HepG2 (cell line): ENCODE measurements around the gene NRL. TPM values are rescaled to one million over a fixed set of nuclear protein-coding genes. Genes with fewer than 3 reads are reported as not detected.

Experiments used
- BRCA1 ChIP-seq: sonication (generic); formaldehyde crosslinking; IDR thresholded peaks from 2 replicates; pipeline ENCODE4 v1.4.0; 2020; ENCODE audit warnings: missing genetic modification reagents
- HES4 ChIP-seq: sonication (generic); formaldehyde crosslinking; IDR thresholded peaks from 2 replicates; pipeline ENCODE4 v1.9.0; 2021; ENCODE audit warnings: mild to moderate bottlenecking, missing genetic modification reagents, borderline replicate concordance
- HMGXB3 ChIP-seq: sonication (generic); formaldehyde crosslinking; IDR thresholded peaks from 2 replicates; pipeline ENCODE4 v1.4.0; 2020; ENCODE audit warnings: missing genetic modification reagents, borderline replicate concordance
- HNRNPL ChIP-seq: fragments of 200-400 bp; formaldehyde crosslinking; IDR thresholded peaks from 2 replicates; pipeline ENCODE4 v1.6.1; 2017; ENCODE audit warnings: mild to moderate bottlenecking, low read depth, low read length
- NR2C2 ChIP-seq: sonication (generic); formaldehyde crosslinking; IDR thresholded peaks from 2 replicates; pipeline ENCODE4 v1.4.0; 2020; ENCODE audit warnings: missing genetic modification reagents, mild to moderate bottlenecking, moderate library complexity, borderline replicate concordance
- RELA ChIP-seq: sonication (generic); formaldehyde crosslinking; IDR thresholded peaks from 2 replicates; pipeline ENCODE4 v1.4.0; 2020; ENCODE audit warnings: missing genetic modification reagents
- SIN3B ChIP-seq: fragments of 150-350 bp; IDR thresholded peaks from 2 replicates; pipeline ENCODE4 v1.6.1; 2014; ENCODE audit warnings: low read length
- SMAD9 ChIP-seq: sonication (generic); formaldehyde crosslinking; IDR thresholded peaks from 2 replicates; pipeline ENCODE4 v1.5.1; 2020; ENCODE audit warnings: mild to moderate bottlenecking, missing genetic modification reagents
- U2AF2 ChIP-seq: fragments of 200-400 bp; formaldehyde crosslinking; IDR thresholded peaks from 2 replicates; pipeline ENCODE4 v1.6.1; 2017; ENCODE audit warnings: low read depth, mild to moderate bottlenecking, low read length
- ZNF260 ChIP-seq: sonication (generic); formaldehyde crosslinking; IDR thresholded peaks from 2 replicates; pipeline ENCODE4 v1.4.0; 2020; ENCODE audit warnings: missing genetic modification reagents, low read depth, mild to moderate bottlenecking, borderline replicate concordance
- ZNF709 ChIP-seq: sonication (generic); formaldehyde crosslinking; IDR thresholded peaks from 2 replicates; pipeline ENCODE4 v1.5.0; 2020; ENCODE audit warnings: mild to moderate bottlenecking, missing genetic modification reagents
- ZSCAN20 ChIP-seq: sonication (generic); formaldehyde crosslinking; IDR thresholded peaks from 2 replicates; pipeline ENCODE4 v1.4.0; 2020; ENCODE audit warnings: missing genetic modification reagents, mild to moderate bottlenecking, borderline replicate concordance
- ZSCAN29 ChIP-seq: sonication (generic); formaldehyde crosslinking; conservative IDR thresholded peaks from 2 replicates; pipeline ENCODE4 v1.4.0; 2020; ENCODE audit warnings: mild to moderate bottlenecking, missing genetic modification reagents
- polyA plus RNA-seq, 8 experiments: library from polyadenylated mRNA; depleted of rRNA in 3 of 8; stranded (reverse) in 7 of 8; unstranded in 1 of 8; fragments of >200 nt; fragmentation: Illumina TruSeq in 4 of 8; extraction: Trizol in 4 of 8; gene quantifications; 2 replicates each; pipeline versions ENCODE4 v1.2.1 to v1.2.3, GENCODE V29; 2011 to 2016; ENCODE audit warnings: low read depth in 4 of 8, missing spikeins in 1 of 8, mixed read lengths in 1 of 8; ENCODE audit not compliant: insufficient read depth in 1 of 8
- total RNA-seq, 5 experiments: library from RNA; depleted of rRNA; stranded (reverse); fragments of >200 nt; fragmentation: Illumina TruSeq; extraction: Trizol; gene quantifications; 2 replicates each; pipeline ENCODE4 v1.2.3, GENCODE V29; 2016; ENCODE audit warnings: low read depth in 1 of 5
- TF ChIP-seq, protein P1 (sequence below): fragments of 450-650 bp; IDR thresholded peaks from 2 replicates; pipeline ENCODE4 v1.6.1; 2017
- TF ChIP-seq, protein P2 (sequence below): sonication (generic); formaldehyde crosslinking; IDR thresholded peaks from 2 replicates; pipeline ENCODE4 v1.4.0; 2020; ENCODE audit warnings: missing genetic modification reagents, mild to moderate bottlenecking, borderline replicate concordance
- TF ChIP-seq, protein P3 (sequence below): sonication (generic); formaldehyde crosslinking; IDR thresholded peaks from 2 replicates; pipeline ENCODE4 v1.4.0; 2020; ENCODE audit warnings: mild to moderate bottlenecking, missing genetic modification reagents

The NRL gene
- total and polyA plus RNA-seq, 2 of the 13 experiments (the other 11 are each of a cell fraction or from before 2014, with no cell fraction given): 2.5 to 4.7 TPM

DNA sequence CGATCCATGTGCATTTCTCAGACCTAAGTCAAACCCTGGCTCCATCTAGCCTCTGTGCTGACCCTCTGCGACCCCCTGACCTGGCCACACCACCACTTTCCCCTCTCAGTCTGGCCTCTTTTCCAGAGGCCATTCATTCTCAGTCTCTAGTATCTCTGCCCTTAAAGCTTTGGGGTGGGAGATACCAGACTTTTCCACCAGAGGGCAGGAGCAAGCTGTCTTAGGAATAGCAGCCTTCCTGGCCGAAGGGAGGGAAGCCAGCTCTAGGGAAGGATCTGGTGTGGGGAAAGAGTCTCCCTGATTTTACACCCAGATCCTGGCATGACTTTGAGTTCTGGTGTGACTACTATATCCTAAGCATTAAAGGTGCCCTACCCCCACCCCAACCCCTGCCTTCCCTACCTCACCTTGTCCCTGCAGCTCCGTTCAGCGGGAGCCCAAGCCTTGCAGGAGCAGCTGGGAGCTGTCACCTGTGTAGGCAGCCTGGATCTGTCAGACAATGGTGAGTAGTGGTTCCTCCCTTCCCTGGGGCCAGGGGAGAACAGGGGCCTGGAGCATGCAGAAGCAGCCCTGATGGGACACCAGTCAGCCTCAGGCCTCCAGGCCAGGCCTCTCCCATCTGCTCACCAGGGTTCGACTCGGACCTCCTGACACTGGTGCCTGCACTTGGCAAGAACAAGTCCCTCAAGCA, 56.3 kb downstream of the NRL start (continued):
- TF ChIP-seq HMGXB3 (CRISPR knock-in tag) (0 out of 2 replicates have a peak, but pooled peaks have one; percentile 40), HES4 (peak; percentile 76; the same call in 1 of the 2 replicates), ZSCAN20 (CRISPR knock-in tag) (no peak), ZNF260 (CRISPR knock-in tag) (no peak), ZNF709 (CRISPR knock-in tag) (0 out of 2 replicates have a peak, but pooled peaks have one; percentile 4), RELA (CRISPR knock-in tag) (0 out of 2 replicates have a peak, but pooled peaks have one; percentile 33), SMAD9 (no peak), SIN3B (0 out of 2 replicates have a peak, but pooled peaks have one; percentile 60), U2AF2 (no peak), HNRNPL (no peak), NR2C2 (no peak), BRCA1 (CRISPR knock-in tag) (0 out of 2 replicates have a peak, but pooled peaks have one; percentile 18), ZSCAN29 (CRISPR knock-in tag) (no peak)
- TF ChIP-seq, protein P1, sequence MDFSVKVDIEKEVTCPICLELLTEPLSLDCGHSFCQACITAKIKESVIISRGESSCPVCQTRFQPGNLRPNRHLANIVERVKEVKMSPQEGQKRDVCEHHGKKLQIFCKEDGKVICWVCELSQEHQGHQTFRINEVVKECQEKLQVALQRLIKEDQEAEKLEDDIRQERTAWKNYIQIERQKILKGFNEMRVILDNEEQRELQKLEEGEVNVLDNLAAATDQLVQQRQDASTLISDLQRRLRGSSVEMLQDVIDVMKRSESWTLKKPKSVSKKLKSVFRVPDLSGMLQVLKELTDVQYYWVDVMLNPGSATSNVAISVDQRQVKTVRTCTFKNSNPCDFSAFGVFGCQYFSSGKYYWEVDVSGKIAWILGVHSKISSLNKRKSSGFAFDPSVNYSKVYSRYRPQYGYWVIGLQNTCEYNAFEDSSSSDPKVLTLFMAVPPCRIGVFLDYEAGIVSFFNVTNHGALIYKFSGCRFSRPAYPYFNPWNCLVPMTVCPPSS: no peak
- TF ChIP-seq, protein P2, sequence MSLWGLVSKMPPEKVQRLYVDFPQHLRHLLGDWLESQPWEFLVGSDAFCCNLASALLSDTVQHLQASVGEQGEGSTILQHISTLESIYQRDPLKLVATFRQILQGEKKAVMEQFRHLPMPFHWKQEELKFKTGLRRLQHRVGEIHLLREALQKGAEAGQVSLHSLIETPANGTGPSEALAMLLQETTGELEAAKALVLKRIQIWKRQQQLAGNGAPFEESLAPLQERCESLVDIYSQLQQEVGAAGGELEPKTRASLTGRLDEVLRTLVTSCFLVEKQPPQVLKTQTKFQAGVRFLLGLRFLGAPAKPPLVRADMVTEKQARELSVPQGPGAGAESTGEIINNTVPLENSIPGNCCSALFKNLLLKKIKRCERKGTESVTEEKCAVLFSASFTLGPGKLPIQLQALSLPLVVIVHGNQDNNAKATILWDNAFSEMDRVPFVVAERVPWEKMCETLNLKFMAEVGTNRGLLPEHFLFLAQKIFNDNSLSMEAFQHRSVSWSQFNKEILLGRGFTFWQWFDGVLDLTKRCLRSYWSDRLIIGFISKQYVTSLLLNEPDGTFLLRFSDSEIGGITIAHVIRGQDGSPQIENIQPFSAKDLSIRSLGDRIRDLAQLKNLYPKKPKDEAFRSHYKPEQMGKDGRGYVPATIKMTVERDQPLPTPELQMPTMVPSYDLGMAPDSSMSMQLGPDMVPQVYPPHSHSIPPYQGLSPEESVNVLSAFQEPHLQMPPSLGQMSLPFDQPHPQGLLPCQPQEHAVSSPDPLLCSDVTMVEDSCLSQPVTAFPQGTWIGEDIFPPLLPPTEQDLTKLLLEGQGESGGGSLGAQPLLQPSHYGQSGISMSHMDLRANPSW (CRISPR knock-in tag): no peak; the same call in 1 of the 2 replicates
- TF ChIP-seq, protein P3, sequence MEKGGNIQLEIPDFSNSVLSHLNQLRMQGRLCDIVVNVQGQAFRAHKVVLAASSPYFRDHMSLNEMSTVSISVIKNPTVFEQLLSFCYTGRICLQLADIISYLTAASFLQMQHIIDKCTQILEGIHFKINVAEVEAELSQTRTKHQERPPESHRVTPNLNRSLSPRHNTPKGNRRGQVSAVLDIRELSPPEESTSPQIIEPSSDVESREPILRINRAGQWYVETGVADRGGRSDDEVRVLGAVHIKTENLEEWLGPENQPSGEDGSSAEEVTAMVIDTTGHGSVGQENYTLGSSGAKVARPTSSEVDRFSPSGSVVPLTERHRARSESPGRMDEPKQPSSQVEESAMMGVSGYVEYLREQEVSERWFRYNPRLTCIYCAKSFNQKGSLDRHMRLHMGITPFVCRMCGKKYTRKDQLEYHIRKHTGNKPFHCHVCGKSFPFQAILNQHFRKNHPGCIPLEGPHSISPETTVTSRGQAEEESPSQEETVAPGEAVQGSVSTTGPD: no peak
